ENCODE measurements around the gene SETD5. TPM values are rescaled to one million over a fixed set of nuclear protein-coding genes. Genes with fewer than 3 reads are reported as not detected.

SETD5 gene
- total RNA-seq, 2 donors from 2014 or later: 36.9 to 49.4 TPM

- peak overlapping the region; percentile 96 to 99 for H3K27ac ChIP-seq
- DNase-seq (ENCODE audit: low spot score): no peak
- H3K4me3 ChIP-seq: peak overlapping the region; percentile 90
- H3K9me3 ChIP-seq: no peaks in the 10 kb centered on the region
- no peak for TF ChIP-seq CTCF (IDR thresholded peaks at IDR 0.05)
- peaks cover 0 to 73% of the 10 kb centered on the region in 2 donors for H3K4me1 ChIP-seq
- H3K27me3 ChIP-seq: no peaks in the 10 kb centered on the region
- H3K36me3 ChIP-seq: no peaks in the 10 kb centered on the region
Measured at GRCh38 chr3:9398700-9399336, 1.4 kb downstream of the SETD5 start.

DNA sequence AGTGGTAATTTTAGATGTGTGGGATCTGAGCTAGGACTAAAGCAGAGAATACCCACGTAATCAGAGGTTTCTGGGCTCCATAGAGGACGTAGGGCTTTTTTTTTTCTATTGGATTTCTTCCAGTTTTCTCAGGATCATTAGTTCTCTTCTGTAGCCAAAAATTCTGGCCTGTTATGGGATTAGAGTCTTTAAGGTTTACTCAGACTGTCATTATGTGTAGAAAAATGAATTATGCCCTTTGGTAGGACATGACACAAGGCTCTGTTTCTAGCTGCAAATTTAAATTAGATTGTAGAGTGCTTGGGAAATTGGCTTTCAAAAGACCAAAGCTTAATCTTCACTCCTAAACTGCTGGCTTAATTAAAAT is 1.9 kb downstream of the SETD5 start:
- Histone ChIP-seq H3K9me3 (no peaks in the 10 kb centered on the region), H3K4me1 (peaks cover 0 to 73% of the 10 kb centered on the region in 2 donors), H3K4me3 (peak overlapping the region; percentile 90), H3K27ac (peak overlapping the region; percentile 96 to 99), H3K36me3 (no peaks in the 10 kb centered on the region), H3K27me3 (no peaks in the 10 kb centered on the region)
- DNase-seq (ENCODE audit: low spot score): no peak
- TF ChIP-seq CTCF (IDR thresholded peaks at IDR 0.05): no peak

DNA sequence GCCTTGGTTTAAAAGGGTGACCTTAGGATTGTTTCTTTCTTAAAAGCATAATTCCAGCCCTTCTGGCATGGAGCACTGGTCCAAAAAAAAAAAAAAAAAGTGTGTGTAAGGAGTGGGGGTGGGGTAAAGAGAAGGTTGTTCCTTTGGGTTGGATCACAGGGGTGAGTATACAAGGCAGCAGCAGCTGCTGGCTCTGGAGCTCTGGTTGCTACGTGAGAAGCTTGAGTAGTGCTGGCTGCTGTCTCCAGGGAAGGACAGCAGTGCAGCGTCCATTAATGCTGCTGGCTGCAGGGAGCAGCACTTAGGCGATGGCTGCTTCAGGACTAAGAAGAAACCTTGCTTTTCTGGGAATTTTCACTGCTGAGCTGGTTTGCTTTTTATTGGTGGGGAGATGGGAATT is 2.3 kb downstream of the SETD5 start:
- DNase-seq (ENCODE audit: low spot score): peak; percentile 84
- H3K9me3 ChIP-seq: no peaks in the 10 kb centered on the region
- no peaks in the 10 kb centered on the region for H3K27me3 ChIP-seq
- peak overlapping the region in 1 of 2 donors; percentile 90 for H3K4me3 ChIP-seq
- peak overlapping the region; percentile 96 to 99 for H3K27ac ChIP-seq
- peaks cover 0 to 71% of the 10 kb centered on the region in 2 donors for H3K4me1 ChIP-seq
- TF ChIP-seq CTCF (IDR thresholded peaks at IDR 0.05): peak in 1 of 2 donors; percentile 25
- no peaks in the 10 kb centered on the region for H3K36me3 ChIP-seq

GRCh38 chr3:9400616-9401015 is 3.2 kb downstream of the SETD5 start:
- Histone ChIP-seq H3K4me3 (no peak overlapping the region), H3K36me3 (no peaks in the 10 kb centered on the region), H3K27ac (peak overlapping the region; percentile 96 to 99), H3K27me3 (no peaks in the 10 kb centered on the region), H3K4me1 (peaks cover 0 to 71% of the 10 kb centered on the region in 2 donors), H3K9me3 (no peaks in the 10 kb centered on the region)
- no peak for DNase-seq (ENCODE audit: low spot score)
- no peak for TF ChIP-seq CTCF (IDR thresholded peaks at IDR 0.05)

- Histone ChIP-seq H3K9me3 (no peaks in the 10 kb centered on the region), H3K4me1 (peaks cover 0 to 74% of the 10 kb centered on the region in 2 donors), H3K4me3 (no peak overlapping the region), H3K27me3 (no peaks in the 10 kb centered on the region), H3K27ac (peak overlapping the region in 1 of 2 donors; percentile 32), H3K36me3 (no peaks in the 10 kb centered on the region)
- TF ChIP-seq CTCF (IDR thresholded peaks at IDR 0.05): no peak
- DNase-seq (ENCODE audit: low spot score): no peak
Measured at GRCh38 chr3:9401986-9402385, 4.6 kb downstream of the SETD5 start.

Measured in right atrium auricular region (tissue), 2 donors.